Stimulated activated CD8-positive, alpha-beta memory T cell treated with anti-CD3 and anti-CD28 coated beads, Interleukin-12 subunit alpha, Interleukin-12 subunit beta, amount 100 ng/mL, for 1 hour (primary cell): ENCODE results near the gene HOXD8.

Experiments
- DNase-seq: peaks from one replicate; pipeline ENCODE4 v3.0.0-alpha.2; 2020; ENCODE audit warnings: low read depth

The HOXD8 gene

DNA sequence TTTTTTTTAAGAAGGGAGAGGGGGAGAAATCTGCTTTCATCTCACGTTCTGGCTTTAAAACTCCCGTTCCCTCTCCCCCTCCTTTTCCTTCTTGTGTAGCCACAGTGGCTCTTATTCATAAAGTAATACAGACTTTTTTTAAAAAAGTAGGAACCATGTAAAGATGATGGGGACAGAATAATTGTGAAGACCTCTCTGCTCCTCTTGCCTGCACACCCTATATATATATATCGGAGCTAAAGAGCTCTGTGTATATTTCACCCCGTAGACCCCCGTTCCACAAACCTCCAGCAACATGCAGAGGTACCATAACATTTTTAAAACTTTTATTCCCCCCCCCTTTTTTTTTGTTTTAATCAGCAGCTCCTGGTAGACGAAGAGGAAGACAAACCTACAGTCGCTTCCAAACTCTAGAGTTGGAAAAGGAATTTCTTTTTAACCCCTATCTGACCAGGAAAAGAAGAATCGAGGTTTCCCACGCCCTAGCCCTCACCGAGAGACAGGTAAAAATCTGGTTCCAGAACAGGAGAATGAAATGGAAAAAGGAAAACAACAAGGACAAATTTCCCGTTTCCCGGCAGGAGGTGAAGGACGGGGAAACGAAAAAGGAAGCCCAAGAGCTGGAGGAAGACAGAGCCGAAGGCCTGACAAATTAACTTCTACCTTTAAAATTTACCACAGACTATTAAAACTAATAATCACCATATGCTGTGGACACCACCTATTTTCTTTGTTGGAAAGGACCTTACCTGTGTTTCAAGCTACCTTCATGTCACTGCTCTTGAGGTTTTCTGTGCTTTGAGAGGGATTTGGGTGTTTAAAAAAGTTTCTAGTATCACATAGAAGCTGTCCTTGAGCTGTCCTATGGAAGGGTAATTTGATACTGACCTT, 1.7 kb downstream of the HOXD8 start:
- no peak for DNase-seq

DNA sequence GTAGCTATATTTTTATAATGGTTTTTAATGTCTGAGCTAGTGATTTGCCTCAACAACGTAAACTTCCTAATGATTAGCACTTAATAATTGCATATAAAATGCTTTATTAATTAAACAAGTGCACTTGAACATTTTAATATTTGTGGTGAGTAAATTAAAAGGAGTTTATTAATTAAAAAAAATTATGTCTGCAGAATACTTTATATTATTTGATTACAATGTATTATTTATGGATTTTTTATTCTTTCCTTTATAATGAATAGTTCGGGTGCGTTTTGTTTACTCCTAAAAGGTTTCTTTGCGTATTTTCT, 2.3 kb downstream of the HOXD8 start:
- DNase-seq: no peak

DNA sequence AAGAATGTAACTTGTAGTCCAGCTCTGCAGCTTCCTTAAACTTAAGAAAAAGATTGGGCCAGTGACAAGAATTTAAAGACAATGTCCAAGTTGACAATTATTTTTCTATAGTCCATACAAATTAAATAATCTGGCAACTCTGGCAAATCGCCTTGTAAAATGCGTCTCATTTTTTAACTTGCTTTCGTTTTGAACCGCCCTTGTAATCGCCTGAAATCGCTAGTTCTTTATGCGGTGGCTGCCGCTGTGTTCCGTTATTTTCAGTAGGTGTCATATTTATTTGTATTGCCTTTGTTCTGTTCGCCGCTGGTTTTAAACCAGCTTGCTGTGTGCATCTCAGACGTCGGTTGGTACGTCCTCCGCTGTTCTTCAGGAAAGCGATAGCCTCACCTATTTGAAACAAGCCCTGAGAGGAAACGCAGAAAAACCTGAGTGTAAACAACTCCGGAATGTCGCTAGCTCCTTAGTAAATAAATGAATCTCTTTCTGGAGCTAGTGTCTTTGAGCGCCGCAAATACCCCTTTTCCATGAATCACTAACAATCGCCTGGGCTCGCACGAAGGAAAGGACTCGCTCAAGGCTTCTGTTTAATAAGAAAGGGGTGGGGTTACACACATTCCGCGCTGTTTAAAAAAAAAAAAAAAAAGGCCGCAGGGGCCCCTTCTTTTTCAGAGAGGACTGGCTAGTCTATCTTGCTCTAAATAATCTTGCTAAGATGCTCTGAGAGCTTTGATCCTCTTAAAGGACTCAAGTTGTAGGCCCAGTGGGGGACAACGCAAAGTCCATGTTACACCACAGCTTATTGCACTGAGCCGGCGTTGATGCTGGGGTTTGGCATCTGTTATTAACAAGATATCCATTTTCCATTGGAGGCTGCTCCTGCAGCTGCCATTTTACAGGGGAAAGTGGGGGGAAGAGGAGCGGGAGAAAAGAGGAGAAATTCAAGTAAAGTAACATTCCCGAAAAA, 3.0 kb downstream of the HOXD8 start:
- DNase-seq: no peak

DNA sequence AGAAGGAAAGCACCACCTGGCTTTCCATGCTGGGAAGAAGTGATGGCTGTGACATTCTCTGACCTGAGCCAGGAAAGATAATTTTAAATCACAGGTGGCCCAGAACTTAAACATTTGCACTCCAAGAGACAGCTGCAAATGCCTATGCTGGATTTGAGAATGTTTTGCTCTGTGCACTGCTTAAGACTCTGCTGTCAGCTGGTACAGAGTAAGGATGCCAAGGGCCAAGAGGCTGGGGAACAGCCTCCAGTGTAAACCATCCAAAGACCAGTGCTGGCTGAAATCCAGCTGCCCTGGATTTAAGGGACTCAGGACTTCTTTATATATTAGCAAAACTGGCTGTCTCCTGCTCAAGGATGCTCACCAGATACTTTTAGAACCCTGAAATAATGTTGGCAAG, 3.9 kb downstream of the HOXD8 start:
- no peak for DNase-seq

DNA sequence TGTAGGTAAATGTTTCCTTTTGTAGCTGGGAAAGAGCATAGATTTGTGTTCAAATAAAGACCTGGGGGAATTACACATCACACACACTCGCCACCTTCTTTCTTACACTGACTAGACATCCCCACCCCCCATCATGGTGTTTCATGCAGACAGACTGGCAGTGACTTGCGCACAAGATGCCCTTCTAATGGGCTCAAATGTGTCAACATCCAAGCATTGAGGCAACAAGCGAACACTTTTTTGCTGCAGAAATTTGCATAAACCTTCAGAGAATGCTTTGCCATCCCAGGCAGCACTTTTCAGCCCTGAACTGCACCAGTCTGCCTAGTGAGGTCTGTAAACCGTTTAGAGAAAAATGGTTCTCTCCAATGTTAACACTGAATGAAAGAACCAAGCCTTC, 4.5 kb downstream of the HOXD8 start:
- DNase-seq: no peak

DNA sequence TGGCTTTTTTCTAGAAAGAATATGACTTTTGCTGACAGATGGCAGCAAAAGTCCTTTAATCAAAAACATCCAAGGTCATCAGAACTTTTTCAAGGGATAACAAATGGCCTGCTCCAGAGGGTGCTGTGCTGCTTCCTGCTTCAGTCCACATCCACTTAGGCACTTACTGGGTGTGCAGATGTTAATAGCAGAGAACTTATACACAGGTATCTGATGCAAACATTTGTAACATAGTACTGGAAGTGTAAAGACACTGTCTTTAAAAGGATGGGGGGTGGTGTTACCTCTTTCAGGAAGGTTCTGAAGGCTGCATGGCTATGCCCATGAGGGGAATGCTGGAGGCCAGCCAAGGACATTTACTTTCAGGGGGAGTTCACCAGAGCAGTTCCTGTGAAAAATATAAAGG, 5.5 kb downstream of the HOXD8 start:
- DNase-seq: no peak

DNA sequence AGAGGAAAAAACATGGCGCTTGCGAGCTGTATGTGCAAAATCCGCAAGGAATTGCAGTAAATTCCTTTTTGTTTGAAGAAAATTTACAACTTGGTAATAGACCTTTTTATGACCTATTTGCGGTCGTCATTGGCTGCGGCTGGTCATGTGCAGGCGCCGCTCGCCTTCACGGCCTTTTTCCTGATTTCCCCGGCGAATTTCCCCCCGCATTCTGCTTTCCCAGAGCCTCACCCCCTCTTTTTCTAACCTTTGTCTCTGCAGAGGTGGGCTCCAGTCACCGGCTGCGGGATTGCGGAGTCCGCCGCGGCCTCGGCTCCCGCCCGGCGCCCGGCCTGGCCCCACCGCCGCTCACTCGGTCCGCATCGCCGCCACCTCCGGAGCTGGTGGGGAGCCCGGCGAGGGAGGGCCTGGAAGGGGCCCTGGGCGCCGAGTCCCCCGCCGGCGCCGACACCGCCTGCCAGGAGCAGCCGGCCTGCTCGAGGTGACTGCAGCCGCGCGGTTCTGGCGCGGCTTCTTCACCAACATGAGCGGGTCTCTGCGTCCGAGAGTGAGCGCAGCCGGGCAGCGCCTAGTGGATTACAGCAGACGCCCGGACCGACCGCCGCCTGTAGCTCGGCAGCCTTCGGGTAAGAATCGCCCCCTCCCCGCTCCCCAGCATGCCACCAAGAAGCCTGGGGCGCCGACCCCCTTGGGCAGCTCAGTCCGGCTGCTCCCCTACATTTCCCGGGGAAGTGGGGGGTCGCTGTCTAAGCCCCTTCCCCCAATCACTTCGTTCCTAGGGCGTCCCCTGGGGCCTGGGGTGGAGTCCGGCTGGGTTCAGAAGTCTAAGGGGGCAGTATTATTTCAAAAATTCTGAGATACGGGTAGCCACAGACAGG, 7.1 kb downstream of the HOXD8 start:
- no peak for DNase-seq

DNA sequence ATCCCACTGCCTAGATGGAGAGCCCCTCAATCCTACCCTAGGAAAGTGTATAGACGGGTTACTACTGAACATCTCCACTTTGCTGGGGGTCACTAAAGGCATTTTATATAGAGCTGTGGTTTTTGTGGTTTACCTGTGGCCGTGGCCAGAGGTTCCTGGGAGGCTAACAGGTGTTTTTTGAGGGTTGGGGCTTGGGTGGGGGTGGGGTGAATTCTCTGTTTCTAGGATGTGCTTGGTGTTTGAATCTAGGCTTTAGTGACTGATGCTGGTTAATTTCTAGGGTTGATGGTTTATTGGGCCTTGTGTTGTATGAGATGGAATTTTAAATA, 7.7 kb downstream of the HOXD8 start:
- no peak for DNase-seq

DNA sequence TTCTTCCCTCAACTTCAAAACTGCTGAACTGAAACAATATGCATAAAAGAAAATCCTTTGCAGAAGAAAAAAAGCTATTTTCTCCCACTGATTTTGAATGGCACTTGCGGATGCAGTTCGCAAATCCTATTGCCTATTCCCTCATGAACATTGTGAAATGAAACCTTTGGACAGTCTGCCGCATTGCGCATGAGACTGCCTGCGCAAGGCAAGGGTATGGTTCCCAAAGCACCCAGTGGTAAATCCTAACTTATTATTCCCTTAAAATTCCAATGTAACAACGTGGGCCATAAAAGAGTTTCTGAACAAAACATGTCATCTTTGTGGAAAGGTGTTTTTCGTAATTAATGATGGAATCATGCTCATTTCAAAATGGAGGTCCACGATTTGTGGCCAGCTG, 8.4 kb downstream of the HOXD8 start:
- DNase-seq: no peak

DNA sequence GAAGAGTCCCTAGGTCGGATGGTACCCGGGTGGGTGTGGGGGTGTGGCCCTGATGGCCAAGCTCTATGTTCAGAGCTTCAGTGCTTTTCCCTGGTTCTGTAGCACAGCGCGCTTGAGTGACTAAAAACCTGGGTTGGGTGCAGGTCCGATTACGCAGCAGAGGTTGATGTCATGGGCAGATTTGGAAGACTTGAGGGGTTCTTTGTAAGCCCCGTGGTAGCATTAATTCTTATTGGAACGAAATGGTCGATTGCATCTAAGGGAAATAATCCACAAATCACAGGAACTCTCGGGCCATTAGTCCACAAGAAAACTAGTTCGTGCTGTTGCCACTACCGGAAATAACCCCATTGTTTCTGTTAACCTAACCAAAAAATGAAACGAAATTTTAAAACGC, 9.0 kb downstream of the HOXD8 start:
- no peak for DNase-seq

DNA sequence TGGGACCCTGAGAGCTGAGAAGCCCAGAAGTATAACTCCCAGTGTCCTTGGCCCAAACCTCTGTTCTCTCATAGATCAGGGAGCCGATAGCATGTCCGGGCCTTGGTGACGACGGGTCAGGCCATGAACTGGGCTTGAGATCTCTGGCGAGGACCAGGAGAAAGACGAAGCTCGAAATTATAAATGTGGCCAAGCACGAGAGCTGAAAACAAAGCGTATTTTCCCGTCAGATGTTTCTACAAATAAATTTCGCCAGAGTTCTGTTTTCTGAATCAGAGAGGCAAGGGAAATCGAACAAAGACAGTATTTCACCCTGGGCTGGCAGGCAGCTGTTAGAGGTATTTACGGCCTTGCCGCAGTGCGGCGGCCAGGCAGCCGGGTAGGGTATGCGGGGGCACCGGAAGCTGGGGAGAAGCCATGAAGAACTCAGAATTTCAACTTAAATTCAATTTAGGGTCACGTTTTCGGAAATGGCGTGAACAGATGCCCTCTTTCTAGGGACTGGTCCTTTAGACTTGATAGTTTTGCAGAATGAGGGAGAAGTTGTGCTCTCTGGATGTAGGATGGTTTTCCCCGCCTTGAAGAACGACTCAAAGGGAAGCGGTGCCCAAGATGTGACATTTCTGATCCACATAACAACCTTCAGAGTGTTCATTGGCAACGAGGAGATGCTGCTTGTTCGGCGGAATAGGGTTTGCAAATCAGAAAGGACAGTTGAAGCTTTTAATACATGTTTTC, 9.6 kb downstream of the HOXD8 start:
- DNase-seq: no peak

DNA sequence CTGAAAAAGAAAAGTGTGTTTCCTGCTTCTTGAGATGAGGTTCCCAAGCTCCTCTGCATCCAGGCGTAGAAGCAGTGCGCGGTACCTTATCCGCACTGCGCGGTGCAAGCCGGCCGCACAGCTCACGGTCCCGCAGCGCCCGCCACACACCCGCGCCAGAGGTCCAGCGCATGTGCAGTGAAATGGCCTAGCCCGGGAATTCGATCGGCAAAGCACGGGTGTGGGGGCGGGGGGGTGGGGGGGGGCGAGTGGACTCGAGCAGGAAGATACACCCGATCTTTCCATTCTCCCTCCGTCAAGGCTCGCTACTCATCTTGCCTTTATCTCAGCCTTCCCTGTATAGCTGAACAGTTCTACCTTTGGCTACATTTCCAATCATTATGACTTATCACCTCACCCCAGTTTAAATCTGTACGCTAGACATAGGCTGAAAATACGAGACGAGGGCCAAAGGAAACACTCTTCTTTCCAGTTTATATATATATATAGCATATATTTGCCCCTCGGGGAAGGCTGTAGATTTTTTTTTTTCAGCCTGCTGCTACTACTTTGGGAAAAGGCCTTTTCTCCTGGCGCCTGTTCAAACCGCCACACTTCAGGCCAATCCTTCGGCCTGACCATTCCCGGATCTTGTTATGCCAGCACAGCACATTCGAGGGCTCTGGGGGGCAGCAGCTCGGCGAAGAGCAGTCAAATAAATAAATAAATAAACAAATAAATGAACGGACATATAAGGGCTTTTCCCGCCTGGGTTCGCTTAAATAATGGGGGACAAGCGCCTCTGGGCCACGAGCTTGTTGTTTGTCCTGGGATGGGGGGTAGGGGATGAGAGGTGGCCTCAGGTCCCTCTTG, 10.4 kb downstream of the HOXD8 start:
- no peak for DNase-seq

DNA sequence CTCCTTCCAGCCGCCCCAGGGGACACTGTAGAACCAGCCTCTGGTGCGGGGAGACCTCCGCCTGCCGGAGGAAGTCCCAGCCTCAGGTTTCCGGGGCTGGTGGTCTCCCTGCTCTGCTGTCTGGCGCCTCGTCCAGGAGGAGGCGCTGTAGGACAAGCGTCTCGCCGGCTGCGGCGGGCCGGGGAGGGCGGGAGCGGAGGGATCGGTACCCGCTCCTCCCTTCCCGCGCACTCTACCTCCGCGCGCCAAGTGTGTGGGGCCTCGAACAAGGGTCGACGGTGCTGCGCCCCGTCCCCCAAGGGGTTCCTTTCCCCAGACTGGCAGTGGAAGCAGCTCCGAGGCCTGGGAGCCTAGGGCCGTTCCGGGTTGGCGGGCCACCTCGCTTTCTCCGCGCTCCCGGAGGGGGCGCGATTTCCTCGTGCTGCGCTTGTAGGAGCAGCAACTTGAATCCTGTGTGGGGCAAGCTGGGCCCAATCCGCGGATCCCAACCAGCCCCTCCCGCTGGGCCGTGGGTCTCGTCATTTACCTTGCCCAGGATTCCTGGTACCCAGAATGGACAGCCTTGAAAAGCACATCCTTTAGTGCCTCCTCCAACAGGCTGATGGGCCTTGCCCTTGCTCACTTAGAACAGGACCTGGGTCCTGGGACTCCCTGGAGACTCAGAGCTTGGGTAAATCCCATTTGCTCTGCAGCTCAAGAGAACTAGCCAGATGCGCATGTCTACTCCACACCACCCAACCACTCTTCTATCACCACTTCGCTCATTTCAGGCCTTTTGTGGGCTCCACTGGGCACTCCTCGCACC, 11.2 kb downstream of the HOXD8 start:
- DNase-seq: peak; percentile 41

DNA sequence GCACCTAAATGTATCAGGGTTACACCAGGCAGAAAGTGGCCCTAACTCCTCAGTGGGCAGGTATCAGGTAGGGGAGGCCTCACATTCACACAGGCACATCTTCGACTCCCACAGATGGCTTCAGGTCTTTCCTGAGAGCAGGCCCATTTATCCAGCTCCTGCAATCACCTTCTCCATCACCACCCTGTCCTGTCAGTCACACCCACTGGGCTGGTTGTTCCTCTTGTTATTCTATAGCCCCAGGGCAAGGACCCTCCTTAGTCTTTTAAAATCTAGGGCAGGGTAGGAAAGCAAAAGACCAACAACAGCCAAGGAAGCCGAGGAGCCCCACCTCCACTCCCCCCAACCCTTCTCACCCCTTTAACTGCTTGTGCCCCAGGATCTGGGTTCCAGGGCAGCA, 12.8 kb downstream of the HOXD8 start:
- DNase-seq: no peak

DNA sequence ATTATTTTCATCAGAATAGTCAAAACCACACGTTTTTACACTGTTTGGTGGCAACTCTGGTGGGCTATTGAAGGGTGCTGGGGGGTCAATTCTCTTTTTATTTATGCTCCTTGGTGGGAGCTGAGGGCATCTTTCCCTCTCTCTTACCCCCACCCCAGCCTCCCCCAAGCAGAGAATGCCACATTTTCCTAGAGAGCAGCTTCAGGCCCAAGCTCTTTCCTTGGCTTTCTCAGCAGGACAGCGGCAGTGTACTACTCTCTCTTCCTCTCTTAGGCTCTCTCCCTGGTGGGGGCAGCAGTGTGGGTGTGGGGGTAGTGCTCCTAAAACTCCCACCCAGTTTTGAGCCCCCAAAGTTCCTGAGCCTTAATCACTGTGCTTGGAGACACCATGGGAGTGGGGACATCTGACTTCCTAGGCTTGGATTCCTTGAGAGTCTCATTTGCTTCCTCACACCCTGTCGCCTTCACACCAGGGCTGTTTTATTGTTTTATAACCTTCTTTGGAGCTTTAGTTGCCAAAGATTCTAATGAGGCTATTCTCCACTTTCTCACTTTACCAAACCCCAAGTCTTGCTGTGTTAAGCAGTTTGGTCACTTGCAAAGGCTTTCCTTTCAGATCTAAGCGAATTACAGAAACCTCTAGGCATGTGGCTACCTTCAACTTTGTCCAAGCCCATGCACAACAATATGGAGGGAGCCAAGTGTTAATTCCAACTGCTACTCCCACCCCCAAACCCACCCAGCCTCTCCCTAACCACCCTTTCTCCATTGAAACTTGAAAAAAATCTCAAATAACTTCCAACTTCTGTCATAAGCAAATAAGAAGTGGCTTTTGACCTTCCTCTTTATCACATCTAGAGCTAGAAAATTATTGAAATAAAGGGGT, 15.8 kb downstream of the HOXD8 start:
- DNase-seq: no peak

DNA sequence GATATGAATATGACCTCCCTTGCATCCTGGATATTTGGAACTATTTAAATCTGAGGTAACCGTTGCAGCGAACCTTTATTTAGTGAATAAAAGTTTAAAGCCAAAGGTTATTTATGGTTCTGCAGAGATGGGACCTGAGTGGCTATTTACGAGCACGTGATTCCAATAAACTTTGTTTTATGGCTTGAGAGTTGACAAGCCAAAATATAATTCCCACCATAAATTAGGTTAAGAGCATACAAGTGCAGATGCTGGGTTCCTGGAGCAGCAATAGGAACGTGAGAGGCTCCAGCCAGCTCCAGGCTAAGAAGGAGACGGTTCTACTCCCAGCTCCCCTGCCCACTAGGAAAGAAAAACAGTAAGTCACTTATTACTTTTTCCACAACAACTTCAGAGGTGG, 16.6 kb downstream of the HOXD8 start:
- DNase-seq: no peak

DNA sequence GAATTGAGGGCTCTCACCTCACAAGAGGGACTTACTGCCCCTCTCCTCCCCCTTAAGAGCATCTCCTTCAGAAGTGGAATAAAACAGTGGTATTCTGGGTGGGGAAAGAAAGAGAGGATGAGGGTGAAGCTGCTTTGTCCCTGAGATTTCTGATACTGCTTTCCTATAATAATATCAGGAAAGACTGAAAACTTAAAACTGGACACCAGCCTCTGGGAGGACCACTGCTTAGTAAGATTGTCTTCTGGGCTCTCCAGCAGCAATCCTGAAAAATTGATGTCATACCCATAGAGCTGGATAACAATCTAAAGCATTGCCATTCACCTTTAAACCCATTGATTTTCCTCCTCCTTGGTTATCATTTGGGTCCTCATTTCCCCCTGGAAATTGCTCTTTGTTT, 17.1 kb downstream of the HOXD8 start:
- DNase-seq: no peak

DNA sequence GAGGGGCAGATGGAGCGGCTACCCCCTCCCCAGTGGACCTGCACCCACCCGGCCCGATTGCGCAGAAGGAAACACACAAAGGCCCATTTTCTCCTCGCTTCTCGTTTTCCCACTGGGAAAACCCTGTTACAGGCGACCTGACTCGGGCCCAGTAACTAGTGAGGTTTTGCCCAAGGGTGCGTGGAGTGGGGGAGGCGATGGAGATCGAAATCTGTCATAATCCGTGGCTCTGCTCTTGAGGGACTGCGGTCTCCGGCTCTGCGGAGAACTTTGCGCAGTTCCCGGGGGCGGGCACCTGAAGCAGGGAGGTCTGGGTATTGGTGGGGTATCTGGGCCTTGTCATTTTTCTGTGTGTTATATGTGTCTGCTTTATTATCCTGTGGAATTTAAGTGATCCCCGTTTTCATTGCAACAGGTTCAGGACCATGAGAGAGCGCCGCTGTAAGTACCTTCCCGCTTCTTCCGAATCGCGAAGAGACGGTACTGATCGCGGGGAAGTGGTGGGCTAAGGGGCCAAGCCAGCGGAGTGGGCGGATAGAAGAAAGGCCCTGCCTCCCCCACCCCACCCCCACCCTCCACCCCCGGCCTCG, 17.8 kb downstream of the HOXD8 start:
- DNase-seq: no peak
